Duodenal mucosa (tissue), 2 donors: ENCODE measurements around the gene STX3.
"Not testable (repeated sequence)": the region's sequence is repeated elsewhere in the genome, so short reads cannot be mapped to it uniquely, and the experiment has no call there.

ENCODE experiments used
- H3K27ac ChIP-seq: one replicate; pipeline ENCODE4 v1.7.0; 2013; ENCODE audit warnings: low read depth, low read length
- H3K27me3 ChIP-seq, 2 donors: one replicate each; pipeline ENCODE4 v1.7.0; 2013; ENCODE audit warnings: low read length in 2 of 2, control low read depth in 1 of 2; ENCODE audit not compliant: insufficient read depth in 2 of 2, control insufficient read depth in 1 of 2
- H3K36me3 ChIP-seq, 2 donors: one replicate each; pipeline ENCODE4 v1.7.0; 2013; ENCODE audit warnings: low read length in 2 of 2, control low read depth in 1 of 2; ENCODE audit not compliant: insufficient read depth in 2 of 2, control insufficient read depth in 1 of 2
- H3K4me1 ChIP-seq, 2 donors: one replicate each; pipeline ENCODE4 v1.7.0; 2013; ENCODE audit warnings: low read length in 2 of 2, control low read depth in 1 of 2; ENCODE audit not compliant: insufficient read depth in 2 of 2, control insufficient read depth in 1 of 2
- H3K4me3 ChIP-seq, 2 donors: one replicate each; pipeline ENCODE4 v1.7.0; 2013; ENCODE audit warnings: low read length in 2 of 2, low read depth in 1 of 2
- H3K9ac ChIP-seq, 2 donors: one replicate each; pipeline ENCODE4 v1.7.0; 2013; ENCODE audit warnings: low read length in 2 of 2, low read depth in 1 of 2
- H3K9me3 ChIP-seq, 2 donors: one replicate each; pipeline ENCODE4 v1.7.0; 2013; ENCODE audit warnings: low read length in 2 of 2, control low read depth in 1 of 2; ENCODE audit not compliant: control insufficient read depth in 1 of 2

The STX3 gene

DNA sequence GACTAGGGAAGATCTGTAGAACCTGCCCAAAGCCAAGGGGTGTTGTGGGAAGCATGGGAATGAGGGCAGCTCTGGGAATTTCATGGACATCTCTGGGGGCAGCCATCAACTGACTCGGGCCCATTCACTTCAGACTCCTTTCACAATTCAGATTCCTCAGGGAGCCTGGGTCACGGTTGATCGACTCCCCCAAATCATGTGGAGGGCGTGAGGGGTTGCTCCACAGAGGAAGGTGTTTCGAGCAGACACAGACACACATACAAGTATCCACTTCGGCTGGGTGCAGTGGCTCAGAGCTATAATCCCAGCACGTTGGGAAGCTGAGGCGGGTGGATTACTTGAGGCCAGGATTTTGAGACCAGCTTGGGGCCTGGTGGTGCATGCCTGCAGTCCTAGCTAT lies 15.7 kb downstream of the STX3 start:
- H3K9me3 ChIP-seq = no peaks in the 10 kb centered on the region
- H3K27ac ChIP-seq = no peak overlapping the region
- H3K27me3 ChIP-seq = no peaks in the 10 kb centered on the region
- H3K9ac ChIP-seq = no peak overlapping the region
- H3K4me1 ChIP-seq = peaks cover 37 to 44% of the 10 kb centered on the region in 2 donors
- H3K4me3 ChIP-seq = no peak overlapping the region
- peaks cover 11 to 20% of the 10 kb centered on the region in 2 donors for H3K36me3 ChIP-seq

- Histone ChIP-seq H3K4me1 (peaks cover 36 to 44% of the 10 kb centered on the region in 2 donors), H3K9me3 (no peaks in the 10 kb centered on the region), H3K27ac (no peak overlapping the region), H3K27me3 (no peaks in the 10 kb centered on the region), H3K36me3 (peaks cover 11 to 20% of the 10 kb centered on the region in 2 donors), H3K4me3 (no peak overlapping the region), H3K9ac (no peak overlapping the region)
These were observed 16.4 kb downstream of the STX3 start for GRCh38 chr11:59771605-59772004.

DNA sequence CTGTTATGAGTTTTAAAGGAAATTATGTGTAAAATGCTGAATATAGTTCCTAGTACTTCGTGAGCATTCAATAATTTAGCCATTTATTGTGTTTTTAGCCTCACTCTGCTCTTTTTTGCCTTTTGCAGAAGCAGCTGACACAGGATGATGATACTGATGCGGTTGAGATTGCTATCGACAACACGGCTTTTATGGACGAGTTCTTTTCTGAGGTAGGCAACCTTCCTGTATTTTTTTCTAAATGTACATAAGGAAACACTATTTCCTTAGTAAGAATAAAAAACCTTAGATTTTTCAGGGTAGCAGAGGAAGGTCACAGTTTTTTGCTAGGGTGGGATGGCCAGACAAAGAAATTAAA lies 17.9 kb downstream of the STX3 start:
- Histone ChIP-seq H3K9ac (no peak overlapping the region), H3K4me1 (peaks cover 36 to 44% of the 10 kb centered on the region in 2 donors), H3K9me3 (no peaks in the 10 kb centered on the region), H3K4me3 (no peak overlapping the region), H3K27ac (peak overlapping the region; percentile 28), H3K36me3 (peaks cover 11 to 20% of the 10 kb centered on the region in 2 donors), H3K27me3 (no peaks in the 10 kb centered on the region)

DNA sequence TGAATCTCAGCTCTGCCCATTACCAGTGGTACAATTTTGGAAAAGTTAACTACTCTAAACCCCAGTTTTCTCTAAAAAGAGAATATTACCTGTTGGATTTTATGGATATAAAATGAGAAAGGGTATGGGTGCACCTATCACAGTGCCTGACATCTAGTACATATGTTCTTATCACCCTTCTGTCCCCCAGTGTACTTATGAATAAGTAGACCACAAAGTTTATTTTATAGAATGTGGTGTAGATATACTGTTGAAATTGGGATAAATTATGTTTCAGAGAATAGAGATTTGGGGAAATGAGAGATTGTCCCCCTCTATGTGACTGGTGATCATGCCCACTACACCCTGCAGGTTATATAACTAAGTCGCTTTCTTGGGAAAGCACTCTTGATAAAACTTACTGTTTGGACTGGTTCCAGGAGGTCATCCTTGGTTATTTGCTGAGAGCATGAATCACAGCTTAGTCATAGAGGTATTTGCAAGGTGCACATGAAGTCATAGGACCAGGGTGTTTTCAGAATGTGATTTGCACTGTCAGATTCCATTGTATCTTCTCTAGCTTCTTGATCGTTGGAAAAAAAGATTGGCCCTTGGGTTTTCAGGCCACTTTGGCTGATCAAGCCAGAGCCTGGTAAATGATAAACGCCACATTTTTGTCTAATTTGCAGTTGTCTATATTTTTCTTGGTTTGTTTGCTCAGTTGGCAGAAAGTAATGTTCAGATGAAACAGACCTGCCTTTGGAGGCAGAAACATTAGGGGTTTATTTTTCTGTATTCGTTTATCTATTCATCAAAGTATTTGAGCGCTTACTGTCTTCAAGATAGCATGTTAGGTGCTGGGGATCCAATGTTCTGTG lies 21.3 kb downstream of the STX3 start:
- H3K27ac ChIP-seq = peak overlapping the region; percentile 4
- peaks cover 11 to 20% of the 10 kb centered on the region in 2 donors for H3K36me3 ChIP-seq
- no peaks in the 10 kb centered on the region for H3K27me3 ChIP-seq
- peaks cover 47 to 57% of the 10 kb centered on the region in 2 donors for H3K4me1 ChIP-seq
- no peak overlapping the region for H3K9ac ChIP-seq
- H3K9me3 ChIP-seq = no peaks in the 10 kb centered on the region
- H3K4me3 ChIP-seq = no peak overlapping the region

- Histone ChIP-seq H3K9me3 (no peaks in the 10 kb centered on the region), H3K9ac (peak overlapping the region in 1 of 2 donors; percentile 2), H3K36me3 (peaks cover 11 to 20% of the 10 kb centered on the region in 2 donors), H3K27me3 (no peaks in the 10 kb centered on the region), H3K4me3 (no peak overlapping the region), H3K27ac (peak overlapping the region; percentile 4), H3K4me1 (peaks cover 43 to 51% of the 10 kb centered on the region in 2 donors)
These were observed 21.9 kb downstream of the STX3 start for GRCh38 chr11:59777104-59777503.

- peaks cover 11 to 18% of the 10 kb centered on the region in 2 donors for H3K36me3 ChIP-seq
- H3K9ac ChIP-seq = no peak overlapping the region
- H3K4me1 ChIP-seq = peaks cover 35 to 45% of the 10 kb centered on the region in 2 donors
- H3K27me3 ChIP-seq = no peaks in the 10 kb centered on the region
- H3K9me3 ChIP-seq = no peaks in the 10 kb centered on the region
- H3K4me3 ChIP-seq = no peak overlapping the region
- H3K27ac ChIP-seq = peak overlapping the region; percentile 22
These were observed 22.9 kb downstream of the STX3 start for GRCh38 chr11:59778122-59778521.

- H3K27ac ChIP-seq = no peak overlapping the region
- H3K36me3 ChIP-seq = peaks cover 7 to 11% of the 10 kb centered on the region in 2 donors
- no peak overlapping the region for H3K9ac ChIP-seq
- peaks cover 35 to 45% of the 10 kb centered on the region in 2 donors for H3K4me1 ChIP-seq
- H3K4me3 ChIP-seq = no peak overlapping the region
- no peaks in the 10 kb centered on the region for H3K9me3 ChIP-seq
- no peaks in the 10 kb centered on the region for H3K27me3 ChIP-seq
These were observed 24.3 kb downstream of the STX3 start for GRCh38 chr11:59779487-59779886.

GRCh38 chr11:59782080-59782479 lies 26.9 kb downstream of the STX3 start:
- H3K27ac ChIP-seq = no peak overlapping the region
- H3K9me3 ChIP-seq = no peaks in the 10 kb centered on the region
- peaks cover 0 to under 1% of the 10 kb centered on the region in 2 donors for H3K36me3 ChIP-seq
- H3K4me1 ChIP-seq = peaks cover 32 to 38% of the 10 kb centered on the region in 2 donors
- H3K27me3 ChIP-seq = no peaks in the 10 kb centered on the region
- H3K4me3 ChIP-seq = no peak overlapping the region
- H3K9ac ChIP-seq = no peak overlapping the region

GRCh38 chr11:59783632-59784090 lies 28.5 kb downstream of the STX3 start:
- H3K27me3 ChIP-seq = no peaks in the 10 kb centered on the region
- peaks cover 21 to 30% of the 10 kb centered on the region in 2 donors for H3K4me1 ChIP-seq
- no peak overlapping the region for H3K9ac ChIP-seq

GRCh38 chr11:59784441-59784840 lies 29.3 kb downstream of the STX3 start:
- H3K9me3 ChIP-seq, H3K27me3 ChIP-seq, H3K4me3 ChIP-seq, H3K9ac ChIP-seq, H3K27ac ChIP-seq: not testable (repeated sequence)
- Histone ChIP-seq H3K36me3 (peaks cover 8 to 19% of the 10 kb centered on the region in 2 donors), H3K4me1 (peaks cover 13 to 24% of the 10 kb centered on the region in 2 donors)

More at GRCh38 chr11:59783632-59784090, 28.5 kb downstream of the STX3 start:
- Histone ChIP-seq H3K27ac (no peak overlapping the region), H3K9me3 (no peaks in the 10 kb centered on the region), H3K36me3 (peaks cover 3 to 11% of the 10 kb centered on the region in 2 donors), H3K4me3 (no peak overlapping the region)
